PC-9 (cell line): ENCODE data around the gene DHTKD1. TPM values are rescaled to one million over a fixed set of nuclear protein-coding genes. Genes with fewer than 3 reads are reported as not detected.

Source experiments
- microRNA-seq: library from miRNA; unstranded; fragments of <30 nt; microRNA quantifications from one replicate; pipeline ENCODE4 v1.2.0, GENCODE V29; 2021; ENCODE audit warnings: borderline number of aligned reads, borderline replicate concordance
- total RNA-seq: library from RNA; stranded (reverse); gene quantifications from 2 replicates; pipeline ENCODE4 v1.2.3, GENCODE V29; 2021

Gene DHTKD1
- total RNA-seq, 1 experiment from 2014 or later, result 41.1 TPM

Small RNA genes within 50 kb of the gene (microRNA-seq; reads per million reads assigned to microRNA genes)
- gene MIR548AK, result not detected

Other genes with a start within 250 kb of the DHTKD1 start
- 66.6 and 87.5 TPM in 2 replicates for gene PROSER2, start 245.6 kb upstream of the DHTKD1 start, total RNA-seq
- gene UPF2, start 26.1 kb upstream of the DHTKD1 start, total RNA-seq, result 18.4 and 25.9 TPM in 2 replicates
- gene SEC61A2, start 60.7 kb downstream of the DHTKD1 start, total RNA-seq, result 4.9 and 6.8 TPM in 2 replicates
- gene NUDT5, start 126.9 kb downstream of the DHTKD1 start, total RNA-seq, result 82.0 and 82.6 TPM in 2 replicates
- 83.5 and 86.0 TPM in 2 replicates for gene CDC123, start 127.2 kb downstream of the DHTKD1 start, total RNA-seq